Right lobe of liver (tissue), 6 donors: ENCODE data around the gene FPGS. TPM values are rescaled to one million over a fixed set of nuclear protein-coding genes. Genes with fewer than 3 reads are reported as not detected.
A peak's percentile ranks its signal among the peaks of the same experiment; 100 is the strongest.

Source experiments
- ATAC-seq, 4 donors: fragments of 200-7000 bp; cut with Tn5 transposase; one replicate each; pipeline ENCODE4 v1.9.1; 2020; ENCODE audit warnings: mild to moderate bottlenecking in 4 of 4, moderate library complexity in 4 of 4
- DNase-seq, 3 donors: peaks; one replicate each; pipeline ENCODE4 v3.0.0-alpha.2; 2020
- H3K27ac ChIP-seq, 3 donors: fragments of 200-600 bp; one replicate each; pipeline ENCODE4 v1.8.0; 2022
- H3K27me3 ChIP-seq, 2 donors: fragments of 200-600 bp; one replicate each; pipeline ENCODE4 v1.8.0; 2022
- H3K36me3 ChIP-seq, 4 donors: fragments of 200-600 bp; sonication (generic) in 1 of 4; one replicate each; pipeline versions ENCODE4 v1.5.1 to v1.8.0; 2017 to 2022; ENCODE audit warnings: control low read depth in 1 of 4
- H3K4me1 ChIP-seq, 4 donors: fragments of 200-600 bp; sonication (generic) in 1 of 4; one replicate each; pipeline versions ENCODE4 v1.5.1 to v1.8.0; 2017 to 2022; ENCODE audit warnings: control low read depth in 1 of 4
- H3K4me3 ChIP-seq, 3 donors: fragments of 200-600 bp; one replicate each; pipeline ENCODE4 v1.8.0; 2022
- H3K9me3 ChIP-seq, 4 donors: fragments of 200-600 bp; sonication (generic) in 1 of 4; one replicate each; pipeline versions ENCODE4 v1.5.1 to v1.8.0; 2017 to 2022; ENCODE audit warnings: control low read depth in 1 of 4
- POLR2A ChIP-seq: fragments of 450-650 bp; IDR thresholded peaks from one replicate; pipeline ENCODE4 v1.6.1; 2017; ENCODE audit warnings: antibody characterized with exemption, mild to moderate bottlenecking
- WGBS: methylation state at CpG from one replicate; pipeline ENCODE4 v1.1.6; 2018; ENCODE audit warnings: low coverage, low lambda C conversion rate; ENCODE audit not compliant: insufficient coverage; ENCODE audit errors: missing lambda C conversion rate; 5-methylcytosine and 5-hydroxymethylcytosine counted together
- intact Hi-C, 2 donors: fragments of 100-400 bp; cut with DNase I; formaldehyde crosslinking; loops; one replicate each; pipeline versions ENCODE4 v1.11.2 to v1.14.1; 2022
- total RNA-seq, 6 experiments: library from RNA; depleted of rRNA in 2 of 6; stranded (reverse); fragments of >200 nt in 2 of 6; fragmentation: NEBNext Ultra II Directional in 3 of 6; extraction: Animal tissue kit (Norgen Biotek cat#: 25700) in 3 of 6; gene quantifications; one replicate each; pipeline versions ENCODE4 v1.1.0 to v1.2.4, GENCODE V29; 2016 to 2023
- TF ChIP-seq, protein P1 (sequence below), 4 donors: fragments of 200-600 bp in 3 of 4; fragments of 450-650 bp in 1 of 4; IDR thresholded peaks; one replicate each; pipeline versions ENCODE4 v1.5.1 to v1.8.0; 2016 to 2022; ENCODE audit warnings: antibody characterized with exemption in 4 of 4, mild to moderate bottlenecking in 2 of 4
- donor health status: DM: no; HTN: yes; CAD: no.
- donor health status: DM: no; HTN: no; CAD: no.
- donor health status: DM: no; HTN: no; CAD: no.
- donor health status: DM: no; HTN: yes; CAD: no.
- donor health status: DM: no; HTN: yes; CAD: no.

The FPGS gene
- total RNA-seq, 6 experiments from 2014 or later: 44.3 to 68.5 (median 56.9) TPM

DNA sequence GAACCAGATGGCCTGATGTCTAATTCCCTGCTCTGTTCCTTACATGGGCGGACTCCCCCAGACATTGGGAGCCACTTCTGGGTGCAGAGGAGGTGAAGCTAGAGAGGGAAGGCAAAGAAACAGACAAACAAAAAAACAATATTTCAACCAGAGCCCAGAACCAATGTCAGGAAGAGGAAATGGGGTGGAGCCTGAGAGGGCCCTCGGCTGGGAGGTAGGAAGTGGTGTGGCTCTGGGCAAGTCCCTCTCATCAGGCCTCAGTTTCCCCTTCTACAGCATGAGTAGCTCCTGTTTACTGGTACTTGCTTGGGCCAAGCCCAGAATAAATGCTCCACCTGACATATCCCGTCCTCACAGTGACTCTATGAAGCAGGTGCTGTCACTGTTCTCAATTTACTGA is 35.3 kb upstream of the FPGS start:
- peak overlapping the region in 1 of 3 donors; percentile 74 for H3K27ac ChIP-seq
- TF ChIP-seq POLR2A: no peak
- TF ChIP-seq, protein P1, sequence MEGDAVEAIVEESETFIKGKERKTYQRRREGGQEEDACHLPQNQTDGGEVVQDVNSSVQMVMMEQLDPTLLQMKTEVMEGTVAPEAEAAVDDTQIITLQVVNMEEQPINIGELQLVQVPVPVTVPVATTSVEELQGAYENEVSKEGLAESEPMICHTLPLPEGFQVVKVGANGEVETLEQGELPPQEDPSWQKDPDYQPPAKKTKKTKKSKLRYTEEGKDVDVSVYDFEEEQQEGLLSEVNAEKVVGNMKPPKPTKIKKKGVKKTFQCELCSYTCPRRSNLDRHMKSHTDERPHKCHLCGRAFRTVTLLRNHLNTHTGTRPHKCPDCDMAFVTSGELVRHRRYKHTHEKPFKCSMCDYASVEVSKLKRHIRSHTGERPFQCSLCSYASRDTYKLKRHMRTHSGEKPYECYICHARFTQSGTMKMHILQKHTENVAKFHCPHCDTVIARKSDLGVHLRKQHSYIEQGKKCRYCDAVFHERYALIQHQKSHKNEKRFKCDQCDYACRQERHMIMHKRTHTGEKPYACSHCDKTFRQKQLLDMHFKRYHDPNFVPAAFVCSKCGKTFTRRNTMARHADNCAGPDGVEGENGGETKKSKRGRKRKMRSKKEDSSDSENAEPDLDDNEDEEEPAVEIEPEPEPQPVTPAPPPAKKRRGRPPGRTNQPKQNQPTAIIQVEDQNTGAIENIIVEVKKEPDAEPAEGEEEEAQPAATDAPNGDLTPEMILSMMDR (IDR thresholded peaks at IDR 0.05): no peak
- H3K4me1 ChIP-seq: peaks cover 0 to 6% (median 3%) of the 10 kb centered on the region in 4 donors
- ATAC-seq (no peak), DNase-seq (no peak)
- H3K36me3 ChIP-seq: no peaks in the 10 kb centered on the region
- no peaks in the 10 kb centered on the region for H3K27me3 ChIP-seq
- intact Hi-C loops: no loop called here
- WGBS: 44% methylated on average over 2 of the region's 3 CpGs
- no peak overlapping the region for H3K4me3 ChIP-seq
- no peaks in the 10 kb centered on the region for H3K9me3 ChIP-seq

- Histone ChIP-seq H3K27me3 (no peaks in the 10 kb centered on the region), H3K27ac (peak overlapping the region; percentile 1 to 74 (median 40)), H3K9me3 (no peaks in the 10 kb centered on the region), H3K4me1 (peaks cover 0 to 6% (median 3%) of the 10 kb centered on the region in 4 donors), H3K36me3 (no peaks in the 10 kb centered on the region), H3K4me3 (no peak overlapping the region)
- TF ChIP-seq, protein P1 (IDR thresholded peaks at IDR 0.05): no peak
- TF ChIP-seq POLR2A: no peak
- no peak for DNase-seq
- no peak for ATAC-seq
- 51% methylated on average over 5 of the region's 13 CpGs for WGBS
- intact Hi-C loops: no loop called here
These were observed 34.8 kb upstream of the FPGS start for GRCh38 chr9:127767909-127768331.

DNA sequence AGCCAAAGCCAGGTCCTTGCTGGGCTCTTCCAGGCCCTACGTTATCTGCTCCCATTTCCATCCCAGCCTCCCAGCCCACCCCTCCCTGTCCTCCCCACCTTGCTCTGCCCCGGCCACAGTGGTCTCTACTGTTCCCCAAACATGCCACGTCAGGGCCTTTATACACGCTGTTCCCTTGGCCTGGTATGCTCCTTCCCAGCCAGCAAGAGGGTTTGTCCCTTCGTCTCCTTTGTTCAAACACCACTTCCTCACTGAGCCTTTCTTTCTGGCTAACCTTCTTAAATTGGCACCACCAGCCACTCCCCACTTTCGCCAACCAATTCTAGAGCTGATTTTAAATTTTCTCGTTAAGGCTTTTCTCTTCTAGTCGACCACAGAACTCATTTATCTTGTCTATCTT is 34.0 kb upstream of the FPGS start:
- H3K36me3 ChIP-seq: no peaks in the 10 kb centered on the region
- H3K27ac ChIP-seq: peak overlapping the region in 2 of 3 donors; percentile 40 to 74
- WGBS: 56% methylated on average over 5 of the region's 8 CpGs
- H3K27me3 ChIP-seq: no peaks in the 10 kb centered on the region
- H3K4me1 ChIP-seq: peaks cover 0 to 6% (median 3%) of the 10 kb centered on the region in 4 donors
- TF ChIP-seq, protein P1 (IDR thresholded peaks at IDR 0.05): no peak
- no peak for TF ChIP-seq POLR2A
- no peak for ATAC-seq
- no peak for DNase-seq
- H3K9me3 ChIP-seq: no peaks in the 10 kb centered on the region
- intact Hi-C loops: no loop called here
- no peak overlapping the region for H3K4me3 ChIP-seq

DNA sequence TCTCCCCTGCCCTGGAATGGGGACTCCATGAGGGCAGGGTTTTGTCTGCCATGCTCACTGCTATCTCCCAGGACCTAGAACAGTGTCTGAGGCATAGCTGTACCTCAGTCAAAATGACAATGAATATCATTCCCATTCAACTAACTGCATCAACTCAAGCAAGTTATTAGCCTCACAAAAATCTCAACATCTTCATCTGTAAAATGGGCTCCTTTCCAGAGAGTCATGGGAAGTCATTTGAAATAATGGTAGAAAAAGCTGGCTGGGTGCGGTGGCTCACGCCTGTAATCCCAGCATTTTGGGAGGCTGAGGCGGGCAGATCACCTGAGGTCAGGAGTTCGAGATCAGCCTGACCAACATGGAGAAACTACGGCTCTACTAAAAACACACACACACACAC is 33.6 kb upstream of the FPGS start:
- H3K4me1 ChIP-seq: peaks cover 0 to 6% (median 3%) of the 10 kb centered on the region in 4 donors
- no peaks in the 10 kb centered on the region for H3K9me3 ChIP-seq
- no peak for DNase-seq
- ATAC-seq: no peak
- WGBS: 73% methylated on average over 4 of the region's 5 CpGs
- no peak for TF ChIP-seq POLR2A
- TF ChIP-seq, protein P1 (IDR thresholded peaks at IDR 0.05): no peak
- H3K36me3 ChIP-seq: no peaks in the 10 kb centered on the region
- H3K4me3 ChIP-seq: no peak overlapping the region
- intact Hi-C loops: no loop called here
- H3K27ac ChIP-seq: peak overlapping the region in 1 of 3 donors; percentile 74
- no peaks in the 10 kb centered on the region for H3K27me3 ChIP-seq
